Activated CD4-positive, alpha-beta T cell treated with anti-CD3 and anti-CD28 coated beads for 1 hour (primary cell): ENCODE measurements around the gene IFT52.
"Not testable (repeated sequence)": the region's sequence is repeated elsewhere in the genome, so short reads cannot be mapped to it uniquely, and the experiment has no call there.

Source experiments
- DNase-seq: peaks from one replicate; pipeline ENCODE4 v3.0.0-alpha.2; 2020

The IFT52 gene

DNA sequence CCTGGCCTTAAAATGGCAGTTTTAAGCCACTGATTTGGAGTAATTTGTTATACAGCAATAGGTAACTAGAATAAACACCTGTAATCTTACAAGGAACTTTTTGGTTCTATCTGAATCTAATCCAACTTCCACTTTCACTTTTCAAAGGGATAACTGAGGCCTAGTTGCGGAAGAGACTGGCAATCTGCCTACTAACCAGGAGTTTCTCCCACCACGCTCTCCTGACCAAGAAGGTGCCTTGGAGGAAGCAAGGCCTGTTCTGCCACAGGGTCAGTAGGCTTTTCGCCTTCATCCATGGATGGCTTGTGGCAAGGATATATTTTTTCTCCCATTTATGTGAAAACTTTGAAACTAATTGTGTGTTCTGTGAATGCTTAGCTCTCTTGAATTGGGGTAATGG, 63.2 kb downstream of the IFT52 start:
- DNase-seq: no peak

DNA sequence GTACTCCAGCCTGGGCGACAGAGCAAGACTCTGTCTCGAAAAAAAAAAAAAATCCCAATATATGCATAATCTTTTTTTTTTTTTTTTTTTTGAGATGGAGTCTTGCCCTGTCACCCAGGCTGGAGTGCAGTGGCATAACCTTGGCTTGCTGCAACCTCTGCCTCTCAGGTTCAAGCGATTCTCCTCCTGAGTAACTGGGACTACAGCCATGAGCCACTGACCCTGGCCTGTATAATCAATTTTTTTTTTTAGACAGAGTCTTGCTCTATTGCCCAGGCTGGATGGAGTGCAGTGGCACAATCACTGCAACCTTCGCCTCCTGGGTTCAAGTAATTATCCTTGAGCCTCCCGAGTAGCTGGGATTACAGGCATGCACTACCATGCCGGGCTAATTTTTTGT, 64.4 kb downstream of the IFT52 start:
- DNase-seq: not testable (repeated sequence)

DNA sequence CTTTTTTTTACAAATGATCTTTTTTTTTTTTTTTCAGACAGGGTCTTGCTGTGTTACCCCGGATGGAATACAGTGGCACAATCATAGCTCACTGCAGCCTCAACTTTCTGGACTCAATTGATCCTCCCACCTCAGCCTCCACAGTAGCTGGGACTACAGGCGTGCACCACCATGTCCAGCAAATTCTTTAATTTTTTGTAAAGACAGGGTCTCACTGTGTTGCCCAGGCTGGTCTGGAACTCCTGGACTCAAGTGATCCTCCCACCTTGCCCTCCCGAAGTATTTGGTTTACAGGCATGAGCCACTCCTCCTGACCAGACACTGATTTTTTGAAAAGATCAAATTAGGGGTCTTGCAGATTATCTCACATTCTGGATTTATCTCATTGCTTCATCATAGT, 65.2 kb downstream of the IFT52 start:
- DNase-seq: no peak

DNA sequence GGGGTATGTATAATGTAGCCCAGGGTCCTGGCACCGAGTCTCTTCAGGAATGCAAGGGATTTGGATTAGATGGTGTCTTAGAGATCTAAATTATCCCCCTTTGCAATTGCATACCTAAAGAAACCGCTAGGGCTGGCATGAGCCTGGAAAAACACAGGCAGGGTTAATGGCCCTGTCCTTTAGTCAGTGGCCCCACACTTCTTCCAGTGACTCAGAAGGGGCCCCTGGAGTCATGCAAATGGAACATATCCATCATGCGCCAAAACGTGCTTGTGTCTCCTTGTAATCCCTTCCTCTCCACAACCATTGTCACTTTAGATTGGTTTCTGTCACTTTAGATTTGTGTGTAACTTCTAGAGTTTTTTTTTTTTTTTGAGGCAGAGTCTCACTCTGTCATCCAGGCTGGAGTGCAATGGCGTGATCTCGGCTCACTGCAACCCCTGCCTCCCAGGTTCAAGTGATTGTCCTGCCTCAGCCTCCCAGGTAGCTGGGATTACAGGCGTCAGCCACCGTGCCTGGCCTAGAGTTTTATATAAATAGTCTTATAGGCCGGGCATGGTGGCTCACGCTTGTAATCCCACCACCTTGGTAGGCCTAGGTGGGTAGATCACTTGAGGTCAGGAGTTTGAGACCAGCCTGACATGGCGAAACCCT, 67.5 kb downstream of the IFT52 start:
- no peak for DNase-seq

DNA sequence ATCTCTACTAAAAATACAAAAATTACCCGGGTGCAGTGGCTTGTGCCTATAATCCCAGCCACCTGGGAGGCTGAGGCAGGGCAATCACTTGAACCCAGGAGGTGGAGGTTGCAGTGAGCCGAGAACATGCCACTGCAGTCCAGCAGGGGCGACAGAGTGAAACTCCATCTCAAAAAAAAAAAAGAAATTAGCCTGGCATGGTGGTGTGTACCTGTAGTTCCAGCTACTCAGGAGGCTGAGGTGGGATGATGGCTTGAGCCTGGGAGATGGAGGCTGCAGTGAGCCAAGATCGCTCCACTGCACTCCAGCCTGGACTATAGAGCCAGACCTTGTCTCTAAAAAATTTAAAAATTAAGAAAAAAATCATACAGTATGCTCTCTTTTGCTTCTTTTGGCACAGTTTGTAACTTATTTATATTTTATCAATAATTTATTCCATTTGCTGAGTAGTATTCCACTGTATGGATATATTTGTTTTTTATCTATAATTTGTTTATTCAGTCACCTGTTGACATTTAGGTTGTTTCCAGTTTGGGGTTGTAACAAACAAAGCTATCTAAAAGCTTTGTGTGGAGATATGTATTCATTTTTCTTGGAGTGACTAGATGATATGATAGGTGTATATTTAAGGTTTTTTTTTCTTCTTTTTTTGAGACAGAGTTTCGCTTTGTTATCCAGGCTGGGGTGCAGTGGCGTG, 68.1 kb downstream of the IFT52 start:
- no peak for DNase-seq

DNA sequence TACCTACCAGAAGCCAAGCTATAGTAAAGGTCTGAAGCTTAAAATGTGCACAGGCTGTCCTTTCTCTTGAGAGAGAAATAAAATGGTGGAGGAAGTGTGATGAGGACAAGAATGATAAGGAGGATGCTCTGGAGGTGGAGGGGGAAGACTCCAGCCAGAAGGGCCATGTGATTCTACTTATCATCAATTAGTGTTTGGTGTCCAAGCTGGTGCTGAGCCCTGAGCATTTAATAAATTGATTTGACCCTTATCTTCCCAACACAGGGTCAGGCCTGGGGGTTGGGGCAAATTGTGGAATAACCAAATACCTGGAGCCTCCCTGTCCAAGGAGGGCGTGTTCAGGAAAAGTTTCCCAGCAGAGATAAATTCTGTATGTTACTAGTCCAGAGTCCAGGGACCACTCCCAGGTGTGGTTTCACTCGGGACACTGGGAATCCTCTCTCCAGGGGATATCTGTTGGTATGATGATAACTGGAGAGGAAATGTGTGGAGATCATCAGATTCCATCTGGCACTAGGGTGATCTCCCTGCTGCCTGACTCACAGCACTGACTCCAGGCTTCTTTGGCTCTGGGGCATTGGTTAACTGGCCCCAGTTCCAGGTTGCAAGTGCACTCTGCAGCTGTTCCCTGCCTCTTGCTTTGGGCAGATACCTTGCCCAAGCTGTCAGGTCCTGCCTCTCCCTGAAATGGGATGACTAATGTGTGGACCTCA, 72.4 kb downstream of the IFT52 start:
- DNase-seq: no peak

DNA sequence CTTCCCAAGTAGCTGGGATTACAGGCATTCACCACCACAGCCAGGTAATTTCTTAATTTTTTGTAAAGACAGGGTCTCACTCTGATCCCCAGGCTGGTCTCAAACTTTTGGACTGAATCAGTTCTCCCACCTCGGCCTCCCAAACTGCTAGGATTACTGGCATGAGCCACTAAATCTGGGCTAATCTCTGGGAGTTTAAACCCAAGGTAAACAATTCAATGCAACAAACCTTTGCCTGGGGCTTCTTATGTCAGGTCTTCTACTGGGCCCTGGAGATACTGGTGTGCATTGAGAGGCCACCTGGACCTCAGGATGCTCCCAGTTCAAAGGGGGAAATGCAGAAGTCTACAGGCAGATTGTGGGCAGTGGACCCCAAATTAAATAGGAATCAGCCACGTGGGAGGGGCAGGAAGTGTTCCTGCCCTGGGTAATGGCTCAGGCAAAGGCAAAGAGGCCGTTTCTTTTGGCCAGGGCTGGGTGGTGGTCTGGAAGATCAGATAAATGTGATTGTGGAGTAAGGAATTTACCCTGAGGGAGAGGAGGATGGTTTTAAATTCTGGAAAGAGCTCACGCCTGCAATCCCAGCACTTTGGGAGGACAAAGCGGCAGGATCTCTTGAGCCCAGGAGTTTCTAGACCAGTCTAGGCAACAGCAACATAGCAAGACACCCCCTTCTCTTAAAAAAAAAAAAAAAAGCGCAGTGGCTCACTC, 74.9 kb downstream of the IFT52 start:
- DNase-seq: no peak

DNA sequence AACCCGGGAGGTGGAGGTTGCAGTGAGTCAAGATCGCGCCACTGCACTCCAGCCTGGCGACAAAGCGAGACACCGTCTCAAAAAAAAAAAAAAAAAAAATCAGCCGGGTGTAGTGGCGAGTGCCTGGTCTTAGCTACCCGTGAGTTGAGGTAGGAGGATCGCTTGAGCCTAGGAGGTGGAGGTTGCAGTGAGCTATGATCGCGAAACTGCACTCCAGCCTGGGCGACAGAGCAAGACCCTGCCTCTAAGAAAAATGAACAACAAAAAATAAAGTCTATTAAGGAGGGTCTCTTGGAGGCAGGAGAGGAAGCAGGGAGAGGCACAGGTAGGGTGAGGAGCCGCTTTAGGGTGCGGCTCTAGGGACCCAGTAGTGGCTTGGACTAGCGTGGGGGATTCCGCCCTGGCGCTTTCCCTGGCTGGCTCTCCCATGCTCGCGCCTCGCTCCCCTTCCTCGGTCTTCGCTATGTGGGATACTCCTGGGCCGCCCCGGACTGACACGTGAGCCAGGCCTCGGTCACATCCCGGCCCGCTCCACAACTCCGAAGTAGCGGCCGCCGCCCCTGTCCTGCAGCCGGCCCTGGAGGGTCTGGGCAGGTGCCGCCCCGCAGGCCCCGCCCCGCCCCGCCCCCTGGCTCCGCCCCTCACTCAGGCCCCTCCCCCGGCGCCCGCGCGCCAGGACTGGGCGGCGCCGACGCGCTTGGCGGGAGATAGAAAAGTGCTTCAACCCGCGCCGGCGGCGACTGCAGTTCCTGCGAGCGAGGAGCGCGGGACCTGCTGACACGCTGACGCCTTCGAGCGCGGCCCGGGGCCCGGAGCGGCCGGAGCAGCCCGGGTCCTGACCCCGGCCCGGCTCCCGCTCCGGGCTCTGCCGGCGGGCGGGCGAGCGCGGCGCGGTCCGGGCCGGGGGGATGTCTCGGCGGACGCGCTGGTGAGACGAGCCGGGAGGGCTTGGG, 75.9 kb downstream of the IFT52 start, which contains the start of gene MYBL2:
MYBL2 (plus strand) TSS at position 739 of the 953 bp plus-strand sequence; CDS start at position 909, 170 bp downstream.
- DNase-seq: peak; percentile 58

DNA sequence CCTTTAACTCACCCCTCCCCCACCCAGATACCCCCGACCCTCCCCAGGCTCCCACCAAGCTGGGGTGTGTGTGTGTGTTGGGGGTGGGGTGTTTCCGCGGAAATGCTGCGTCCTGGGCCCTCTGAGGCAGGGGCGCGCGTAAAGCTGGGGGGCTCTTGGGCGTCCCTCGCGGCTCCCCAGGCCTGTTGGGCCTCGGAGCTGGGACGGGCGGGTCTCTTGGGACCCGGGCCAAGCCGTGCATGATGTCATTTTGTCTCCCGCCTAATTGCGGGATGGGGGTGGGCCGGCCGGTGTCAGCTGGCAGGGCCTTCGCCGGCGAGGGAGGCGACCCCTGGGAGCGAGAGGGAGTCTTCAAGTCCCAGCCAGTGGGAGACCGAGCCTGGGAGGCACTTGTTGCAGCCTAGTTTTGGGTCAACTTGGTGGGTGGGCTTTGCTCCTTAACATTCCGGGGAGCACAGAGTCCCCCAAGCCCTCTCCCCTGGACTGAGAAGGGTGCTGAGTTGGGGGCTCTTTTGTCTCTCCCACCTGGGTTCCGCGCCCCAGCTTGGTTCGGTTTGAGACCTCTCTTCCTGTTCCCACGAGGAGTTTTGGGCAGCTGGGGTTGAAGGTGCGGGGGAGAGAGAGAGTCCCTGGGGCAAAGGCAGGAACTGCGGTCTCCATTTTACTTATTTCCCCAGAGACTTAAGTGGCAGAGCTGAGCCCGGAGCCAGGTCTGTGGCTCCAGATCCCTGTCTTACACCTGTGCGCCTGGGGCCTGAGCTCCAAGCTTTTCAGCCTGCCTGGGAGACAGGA, 76.8 kb downstream of the IFT52 start:
- DNase-seq: no peak

DNA sequence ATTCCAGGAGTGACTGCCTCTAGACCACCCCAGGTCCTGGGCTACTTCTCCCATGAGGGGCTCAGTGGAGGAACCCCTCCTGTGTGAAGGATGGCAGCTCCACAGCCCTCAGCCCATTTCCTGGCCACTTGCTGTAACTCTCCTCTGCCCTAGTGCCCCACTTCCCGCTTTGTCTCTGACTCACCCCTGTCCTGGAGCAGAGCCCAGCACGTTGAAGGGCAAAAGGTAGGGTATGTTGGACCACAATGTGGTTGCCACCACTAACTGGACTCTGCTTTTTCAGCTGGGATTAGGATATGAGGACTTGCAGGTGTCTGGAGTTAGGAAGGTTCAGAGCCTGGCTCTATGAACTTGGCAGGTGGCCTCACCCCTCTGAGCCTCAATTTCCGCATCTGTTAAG, 78.6 kb downstream of the IFT52 start:
- DNase-seq: no peak

DNA sequence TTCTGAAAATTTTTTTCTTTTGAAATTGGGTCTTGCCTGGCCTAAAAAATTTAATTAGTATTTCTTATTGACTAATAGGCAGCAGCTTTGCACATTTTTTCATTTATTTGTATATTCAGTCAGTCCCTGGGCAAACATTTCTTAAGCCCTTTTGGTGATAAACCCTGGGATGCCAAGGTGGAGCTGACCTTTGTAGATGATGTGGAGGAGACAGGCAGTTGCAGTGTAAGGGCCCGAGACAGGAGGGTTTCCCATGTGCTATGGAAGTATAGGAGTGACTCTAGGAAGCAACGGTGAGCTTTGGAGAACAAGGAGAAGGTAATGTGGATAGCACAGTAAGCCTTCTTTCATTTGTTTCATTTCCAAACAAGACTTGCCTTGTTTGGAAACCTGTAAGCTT, 79.7 kb downstream of the IFT52 start:
- DNase-seq: no peak

DNA sequence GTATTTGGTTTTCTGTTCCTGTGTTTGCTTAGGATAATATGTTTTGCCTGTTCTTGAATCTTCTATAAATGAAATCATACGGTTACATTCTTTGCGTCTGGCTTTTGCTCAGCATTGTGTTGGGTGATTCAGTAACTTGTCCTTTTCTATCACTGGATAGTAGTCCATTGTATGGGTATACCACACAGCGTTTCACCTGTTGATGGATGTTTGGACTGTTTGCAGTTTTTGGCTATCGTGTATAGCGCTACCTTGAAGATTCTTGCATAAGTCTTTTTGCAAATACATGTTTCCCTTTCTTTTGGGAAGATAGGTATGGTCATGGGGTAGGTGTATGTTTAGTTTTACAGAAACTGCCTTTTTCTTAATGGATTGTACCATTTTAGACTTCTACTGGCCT, 85.6 kb downstream of the IFT52 start:
- no peak for DNase-seq

DNA sequence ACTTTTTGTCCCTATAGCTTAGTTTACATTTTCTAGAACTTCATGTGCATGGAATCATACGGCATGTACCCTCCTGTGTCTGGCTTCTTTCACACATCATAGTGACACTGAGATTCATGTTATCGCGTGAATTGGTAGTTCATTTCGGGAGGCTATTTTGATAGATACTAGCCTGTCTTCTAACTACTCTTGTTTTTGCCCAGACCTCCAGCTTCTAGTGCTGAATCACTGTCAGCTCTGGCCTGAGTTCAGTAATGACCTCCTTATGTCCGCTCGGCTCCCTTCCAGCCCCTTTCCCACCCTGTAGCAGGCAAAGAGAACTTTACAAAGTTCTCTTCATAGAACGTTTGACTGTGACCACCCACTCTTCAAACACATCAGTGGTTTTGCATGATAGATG, 90.2 kb downstream of the IFT52 start:
- no peak for DNase-seq

DNA sequence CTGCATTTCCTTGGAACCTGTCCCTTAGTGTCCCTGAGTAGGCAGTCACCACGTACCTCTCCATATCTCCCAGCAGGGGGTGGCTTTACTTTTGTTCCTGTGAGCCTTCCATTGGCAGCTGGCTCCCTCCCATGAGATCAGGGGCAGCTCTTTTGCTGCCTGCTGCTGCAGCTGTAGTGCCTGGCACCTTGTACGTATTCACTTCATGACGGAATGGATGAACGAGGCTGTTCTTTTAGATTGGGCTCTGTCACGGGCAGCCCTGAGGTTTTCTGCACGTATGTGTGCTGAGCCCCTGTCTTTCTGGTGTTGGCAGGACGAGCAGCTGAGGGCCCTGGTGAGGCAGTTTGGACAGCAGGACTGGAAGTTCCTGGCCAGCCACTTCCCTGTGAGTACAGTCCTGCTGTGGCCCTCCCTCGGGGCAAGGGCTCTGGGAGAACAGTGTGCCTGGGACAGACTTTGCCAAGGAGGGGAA, 90.8 kb downstream of the IFT52 start:
- no peak for DNase-seq

DNA sequence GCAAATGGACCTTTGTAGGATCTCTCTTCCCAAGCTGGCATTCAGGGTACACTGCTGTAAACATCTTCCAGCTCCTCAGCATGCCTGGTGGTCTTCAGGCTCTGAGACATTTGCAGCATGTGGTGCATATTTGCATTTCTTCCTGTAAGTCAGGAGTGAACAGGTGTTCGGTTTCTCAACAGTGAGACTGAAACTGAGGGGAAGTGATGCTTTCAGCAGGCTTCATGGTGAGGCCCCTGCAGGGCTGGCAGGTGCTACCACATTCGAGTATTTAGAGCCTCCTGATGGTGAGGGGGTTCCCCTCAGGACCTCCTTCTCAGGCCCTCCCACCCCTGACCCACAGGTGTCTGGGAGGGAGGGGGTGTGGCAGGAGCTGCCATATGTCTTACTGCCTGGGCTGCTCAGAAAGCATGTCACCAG, 91.3 kb downstream of the IFT52 start:
- no peak for DNase-seq

DNA sequence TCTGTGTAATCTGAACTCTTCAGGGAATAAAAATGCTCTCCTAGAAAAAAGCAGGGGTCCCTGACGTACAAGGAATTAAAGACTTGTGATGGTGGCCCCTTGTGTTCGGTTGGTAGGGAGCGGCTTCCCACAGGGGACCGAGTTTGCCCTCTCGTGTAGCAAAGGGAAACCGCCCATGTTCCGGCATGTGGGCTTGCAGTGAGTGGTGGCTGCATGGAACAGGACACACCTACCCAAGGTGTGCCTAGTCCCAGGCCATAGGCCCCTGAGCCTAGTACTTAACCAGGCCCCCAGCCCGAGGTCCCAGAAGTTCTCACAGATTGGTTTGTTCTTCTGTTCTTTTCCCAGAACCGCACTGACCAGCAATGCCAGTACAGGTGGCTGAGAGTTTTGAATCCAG, 91.7 kb downstream of the IFT52 start:
- DNase-seq: no peak

DNA sequence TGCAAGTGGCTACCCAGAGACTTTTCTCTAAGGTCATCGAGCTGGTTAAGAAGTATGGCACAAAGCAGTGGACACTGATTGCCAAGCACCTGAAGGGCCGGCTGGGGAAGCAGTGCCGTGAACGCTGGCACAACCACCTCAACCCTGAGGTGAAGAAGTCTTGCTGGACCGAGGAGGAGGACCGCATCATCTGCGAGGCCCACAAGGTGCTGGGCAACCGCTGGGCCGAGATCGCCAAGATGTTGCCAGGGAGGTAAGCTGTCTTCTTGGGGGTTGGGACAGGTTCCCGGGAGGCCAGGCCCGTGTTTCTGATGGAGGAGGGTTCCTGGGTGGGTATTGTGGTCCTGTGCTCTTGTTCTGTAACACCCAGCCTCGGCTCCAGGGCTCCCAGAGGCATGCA, 96.1 kb downstream of the IFT52 start:
- DNase-seq: no peak

DNA sequence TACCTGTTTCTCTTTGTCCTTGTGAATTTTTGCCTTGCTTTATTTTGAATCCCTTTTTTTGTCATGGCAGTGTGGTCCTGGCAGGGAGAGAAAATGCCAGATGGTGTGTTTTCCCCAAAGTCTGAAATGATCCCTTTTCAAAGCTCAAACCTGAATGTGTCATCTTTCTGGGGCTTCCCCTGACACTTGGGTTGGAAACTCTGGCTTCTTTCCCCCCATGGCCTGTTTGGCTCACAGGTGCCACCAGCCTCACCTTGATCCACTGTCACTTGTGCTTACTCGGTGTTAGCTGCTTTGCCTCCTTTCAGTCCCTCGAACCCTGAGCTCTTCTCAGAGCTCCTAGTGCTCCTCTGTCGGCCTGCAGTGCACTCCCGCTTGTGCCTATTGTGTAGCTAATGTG, 98.4 kb downstream of the IFT52 start:
- no peak for DNase-seq

DNA sequence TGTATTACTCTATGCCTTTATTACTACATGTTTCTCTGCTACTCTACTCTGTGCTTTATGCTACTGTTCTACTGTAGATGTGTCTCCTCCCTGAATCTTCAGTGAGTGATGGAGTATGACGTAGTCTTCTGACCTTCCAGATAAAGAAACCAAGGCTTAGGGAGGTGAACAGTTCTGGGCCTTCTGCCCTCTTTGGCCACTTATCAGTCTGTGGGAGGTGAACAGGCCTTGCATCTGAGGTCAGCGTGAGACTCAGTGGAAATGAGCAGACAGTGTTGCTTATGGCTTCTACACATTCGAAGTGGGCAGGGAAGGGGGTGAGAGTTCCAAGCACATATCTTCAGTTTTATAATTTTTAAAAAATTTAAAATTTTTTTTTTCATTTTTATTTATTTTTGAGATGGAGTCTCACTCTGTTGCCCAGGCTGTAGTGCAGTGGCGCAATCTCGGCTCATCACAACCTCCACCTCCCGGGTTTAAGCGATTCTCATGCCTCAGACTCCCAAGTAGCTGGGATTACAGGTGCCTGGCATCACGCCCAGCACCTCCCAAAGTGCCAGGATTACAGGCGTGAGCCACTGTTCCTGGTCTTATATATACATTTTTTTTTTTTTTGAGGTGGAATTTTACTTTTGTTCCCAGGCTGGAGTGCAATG, 100.3 kb downstream of the IFT52 start:
- no peak for DNase-seq

DNA sequence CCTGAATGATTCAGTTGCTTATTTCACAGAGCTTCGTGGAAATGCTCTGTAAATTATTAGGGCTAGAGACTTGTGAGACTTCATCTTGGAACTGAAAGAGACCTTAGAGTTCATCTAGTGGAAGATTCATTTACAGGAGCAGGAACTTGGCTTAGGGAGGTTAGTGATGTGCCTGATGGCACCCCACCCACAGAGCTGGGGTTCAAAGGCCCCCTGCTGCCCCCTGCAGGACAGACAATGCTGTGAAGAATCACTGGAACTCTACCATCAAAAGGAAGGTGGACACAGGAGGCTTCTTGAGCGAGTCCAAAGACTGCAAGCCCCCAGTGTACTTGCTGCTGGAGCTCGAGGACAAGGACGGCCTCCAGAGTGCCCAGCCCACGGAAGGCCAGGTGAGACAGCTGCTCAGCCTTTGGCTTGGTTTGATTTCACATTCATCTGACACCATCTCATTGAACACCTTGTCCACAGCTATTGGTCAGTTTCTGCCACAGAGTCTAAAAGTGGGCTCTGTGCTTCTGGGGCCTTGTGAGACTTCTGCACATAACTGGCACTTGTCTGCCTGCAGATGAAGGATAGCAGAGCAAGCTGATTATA, 101.3 kb downstream of the IFT52 start:
- no peak for DNase-seq
